ENCODE data around the gene RABAC1.
A peak's percentile ranks its signal among the peaks of the same experiment; 100 is the strongest.
"Not testable (repeated sequence)": the region's sequence is repeated elsewhere in the genome, so short reads cannot be mapped to it uniquely, and the experiment has no call there.

Gene RABAC1

DNA sequence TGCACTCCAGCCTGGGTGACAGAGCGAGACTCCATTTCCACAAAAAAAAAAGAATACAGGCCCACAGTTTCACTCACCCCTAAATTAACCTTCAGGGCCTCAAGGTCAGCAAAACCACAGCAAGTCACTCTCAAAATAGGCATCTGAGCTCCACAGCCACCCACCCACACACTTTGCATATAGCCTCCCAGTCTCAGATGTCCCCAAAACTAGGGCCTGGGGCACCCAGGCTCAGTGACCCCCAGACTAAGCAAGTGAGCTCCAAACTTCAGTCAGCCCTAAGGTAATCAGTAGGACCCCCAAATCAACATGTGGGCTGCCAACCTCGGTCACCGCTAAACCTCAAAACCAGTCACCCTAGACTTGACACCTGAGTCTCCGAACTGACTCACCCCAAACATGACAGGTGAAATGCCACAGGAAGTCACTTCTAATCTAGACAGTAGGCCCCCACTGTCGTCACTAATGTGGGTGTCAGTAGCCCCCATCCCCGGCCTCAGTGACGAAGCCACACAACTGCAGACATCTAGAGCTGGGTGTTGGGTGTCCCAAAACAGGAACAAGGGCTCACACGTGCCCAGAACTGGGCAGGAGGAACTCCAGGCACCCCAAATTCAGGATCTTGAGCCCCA, 13.9 kb downstream of the RABAC1 start:
- peak; percentile 77 to 90 for DNase-seq (ENCODE audit: low read depth in 2 of 2)

- DNase-seq (ENCODE audit: low read depth in 2 of 2): no peak
Measured at GRCh38 chr19:41944336-41944735, 14.8 kb downstream of the RABAC1 start.

DNA sequence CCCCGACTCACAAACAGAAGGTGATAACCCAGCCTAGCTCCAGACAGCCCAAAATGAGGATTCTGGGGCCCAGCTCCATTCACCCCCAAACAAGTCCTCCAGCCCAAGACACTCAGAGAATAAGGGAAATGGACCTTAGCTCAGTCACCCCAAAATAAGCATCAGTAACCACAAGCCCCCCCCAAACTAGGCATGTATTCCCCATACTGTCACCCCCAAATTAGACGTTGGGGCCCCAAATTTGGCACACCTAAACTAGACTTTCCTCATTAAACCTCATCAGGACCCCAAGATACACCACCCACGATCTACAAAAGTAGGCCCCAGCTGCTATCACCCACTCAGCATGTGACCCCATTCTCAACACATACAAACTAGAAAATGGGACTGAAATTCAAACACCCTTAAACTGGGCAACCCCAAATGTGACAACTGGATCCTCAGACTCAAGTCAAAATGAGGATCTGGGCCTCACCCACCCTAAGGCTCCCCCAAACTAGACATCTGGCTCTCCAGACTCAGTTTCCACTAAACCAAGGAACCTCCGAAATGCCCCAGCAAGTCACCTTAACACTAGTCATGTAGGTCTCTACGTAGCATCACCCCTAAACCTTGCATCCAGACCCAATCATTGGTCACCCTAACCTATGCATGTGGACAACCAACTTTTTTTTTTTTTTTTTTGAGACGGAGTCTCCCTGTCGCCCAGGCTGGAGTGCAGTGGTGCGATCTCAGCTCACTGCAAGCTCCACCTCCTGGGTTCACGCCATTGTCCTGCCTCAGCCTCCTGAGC, 17.5 kb downstream of the RABAC1 start:
- no peak for DNase-seq (ENCODE audit: low read depth in 2 of 2)

DNA sequence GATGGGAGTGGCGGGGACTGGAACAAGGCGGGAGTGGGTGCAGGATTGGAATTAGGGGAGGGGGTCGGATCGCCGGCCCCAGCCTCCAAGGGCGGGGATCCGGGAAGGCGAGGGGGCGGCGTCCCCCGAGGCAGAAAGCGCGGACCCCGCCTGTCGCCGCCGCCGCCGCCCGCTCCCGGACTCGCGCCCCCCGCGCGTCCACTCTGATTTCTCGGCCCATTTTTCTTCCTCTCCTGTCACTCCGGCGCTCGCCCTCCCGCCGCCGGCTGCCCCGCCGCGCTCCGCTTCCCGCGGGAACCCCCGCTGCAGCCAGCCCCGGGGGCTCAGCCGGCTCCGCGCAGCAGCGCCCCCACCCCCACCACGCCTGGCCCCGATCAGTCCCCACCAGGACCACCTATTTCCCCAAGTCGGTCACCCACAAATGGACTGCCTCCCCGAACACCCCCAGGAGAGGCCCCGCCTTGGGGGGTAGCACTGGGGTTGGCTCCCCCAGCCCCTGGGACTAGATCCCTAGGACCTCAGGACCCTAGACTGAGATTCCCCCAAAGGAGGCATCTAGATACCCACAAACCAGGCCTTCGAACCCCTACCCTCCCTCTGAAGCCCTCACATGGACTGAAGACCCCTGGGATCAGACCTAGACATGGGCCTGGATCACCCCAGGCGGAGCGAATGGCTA, 18.3 kb downstream of the RABAC1 start:
- DNase-seq (ENCODE audit: low read depth in 2 of 2): no peak

- peak in 1 of 2 donors; percentile 56 for DNase-seq (ENCODE audit: low read depth in 2 of 2)
Measured at GRCh38 chr19:41939861-41940730, 19.0 kb downstream of the RABAC1 start.

- not testable (repeated sequence) for DNase-seq (ENCODE audit: low read depth in 2 of 2)
Measured at GRCh38 chr19:41939209-41939608, 19.9 kb downstream of the RABAC1 start.

GRCh38 chr19:41937525-41938468, 21.3 kb downstream of the RABAC1 start:
- no peak for DNase-seq (ENCODE audit: low read depth in 2 of 2)

- no peak for DNase-seq (ENCODE audit: low read depth in 2 of 2)
Measured at GRCh38 chr19:41936961-41937360, 22.2 kb downstream of the RABAC1 start.

DNA sequence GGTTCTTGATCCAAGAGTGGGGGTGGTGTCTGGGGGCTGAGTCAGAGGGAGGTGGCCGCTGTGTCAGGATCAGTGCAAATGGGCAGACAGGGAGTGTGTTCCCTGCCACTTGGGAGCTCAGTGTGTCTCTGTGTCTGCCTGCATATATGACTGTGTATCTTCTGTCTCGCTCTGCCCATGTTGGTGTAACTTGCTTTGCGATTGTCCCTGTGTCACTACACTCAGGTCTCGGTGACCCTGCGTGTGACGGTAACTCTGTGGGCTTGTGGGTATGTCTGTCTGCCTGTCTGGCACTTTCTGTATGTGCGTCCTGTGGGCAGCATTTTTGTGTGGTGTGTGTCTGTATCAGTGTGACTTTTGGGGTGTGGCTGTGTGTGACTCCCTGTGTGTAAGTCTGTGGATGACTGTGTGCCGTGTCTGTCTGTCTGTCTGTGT, 22.7 kb downstream of the RABAC1 start:
- DNase-seq (ENCODE audit: low read depth in 2 of 2): peak in 1 of 2 donors; percentile 46

GRCh38 chr19:41935760-41936415, 23.2 kb downstream of the RABAC1 start:
- DNase-seq (ENCODE audit: low read depth in 2 of 2): no peak

DNA sequence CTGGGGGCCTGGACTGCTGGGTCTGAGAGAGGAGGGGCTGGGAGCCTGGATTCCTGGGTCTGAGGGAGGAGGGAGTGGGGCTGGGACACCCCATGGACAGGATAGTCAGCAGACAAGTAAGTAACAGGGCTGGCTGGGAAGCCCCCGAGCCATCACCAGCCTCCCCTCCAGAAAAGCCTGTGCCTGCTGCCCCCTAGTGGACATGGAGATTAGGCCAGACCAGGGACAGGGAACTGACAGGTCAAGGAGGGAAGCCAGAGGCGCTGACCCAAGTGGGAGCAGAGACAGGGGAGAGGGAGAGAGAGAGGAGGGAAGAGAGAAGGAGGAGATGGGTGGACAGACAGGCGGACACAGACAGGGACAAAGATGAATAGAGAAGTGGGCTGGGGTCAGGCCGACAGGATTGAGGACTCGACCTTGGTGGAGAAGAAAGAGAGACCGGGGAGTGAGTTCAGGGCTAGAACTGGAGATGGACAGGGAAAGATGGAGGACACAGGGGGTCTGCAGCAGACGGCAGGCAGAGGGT, 24.2 kb downstream of the RABAC1 start:
- DNase-seq (ENCODE audit: low read depth in 2 of 2): peak; percentile 62 to 71

DNA sequence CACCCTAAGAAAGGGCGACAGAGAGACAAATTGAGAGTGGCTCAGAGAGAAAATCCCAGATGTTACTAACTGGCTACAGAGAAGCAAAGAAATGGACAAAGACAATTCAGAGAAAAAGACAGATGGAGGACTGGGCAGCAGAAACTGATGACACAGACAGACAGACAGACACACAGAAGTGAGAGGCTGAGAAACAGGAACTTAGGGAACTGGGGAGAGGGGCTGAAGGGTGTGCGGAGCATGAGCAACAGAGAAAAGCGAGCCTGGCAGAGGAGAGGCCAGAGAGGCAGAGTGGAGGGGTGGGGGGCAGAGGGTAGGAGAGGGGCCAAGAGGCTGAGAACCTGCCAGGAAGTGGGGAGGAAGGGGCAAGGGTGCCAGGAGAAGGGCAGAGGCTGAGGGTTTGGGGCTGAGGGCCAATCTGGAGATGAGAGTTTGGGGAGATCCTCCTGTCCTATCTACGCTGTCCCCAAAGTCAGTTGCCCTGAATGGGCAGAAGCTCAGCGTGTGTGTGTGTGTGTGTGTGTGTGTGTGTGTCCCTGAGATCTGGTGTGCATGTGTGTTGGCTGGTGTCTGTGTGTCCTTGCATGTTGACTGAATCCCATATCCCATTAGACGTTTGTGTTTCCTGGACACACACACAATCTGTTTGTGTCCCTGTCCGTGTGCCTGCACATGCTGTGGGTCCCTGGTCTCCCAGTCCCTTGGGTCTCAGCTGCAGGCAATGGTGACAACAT, 25.3 kb downstream of the RABAC1 start:
- DNase-seq (ENCODE audit: low read depth in 2 of 2): no peak

- DNase-seq (ENCODE audit: low read depth in 2 of 2): no peak
Measured at GRCh38 chr19:41932720-41933332, 26.3 kb downstream of the RABAC1 start.

GRCh38 chr19:41932259-41932719, 26.8 kb downstream of the RABAC1 start:
- DNase-seq (ENCODE audit: low read depth in 2 of 2): no peak

- no peak for DNase-seq (ENCODE audit: low read depth in 2 of 2)
Measured at GRCh38 chr19:41930926-41931592, 28.1 kb downstream of the RABAC1 start.

DNA sequence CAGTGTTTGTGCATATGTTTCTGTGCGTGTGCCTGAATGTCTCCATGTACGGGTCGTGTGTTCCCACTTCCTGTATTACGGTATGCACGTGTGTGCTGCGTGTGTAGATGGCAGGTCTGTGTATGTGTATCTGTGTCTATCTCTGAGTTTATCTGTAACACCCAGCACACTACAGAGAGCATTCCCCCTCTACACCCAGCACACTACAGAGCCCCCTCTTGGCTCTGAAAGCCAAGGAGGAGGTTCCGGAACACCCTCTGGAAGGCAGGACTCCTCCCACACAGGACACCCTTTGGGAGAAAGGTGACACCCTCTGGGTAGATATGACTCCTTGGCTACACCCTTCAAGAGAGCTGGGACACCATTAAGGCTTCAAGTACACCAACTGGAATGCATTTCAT, 28.8 kb downstream of the RABAC1 start:
- DNase-seq (ENCODE audit: low read depth in 2 of 2): no peak

- no peak for DNase-seq (ENCODE audit: low read depth in 2 of 2)
Measured at GRCh38 chr19:41929536-41930071, 29.5 kb downstream of the RABAC1 start.

Data from activated CD8-positive, alpha-beta memory T cell treated with anti-CD3 and anti-CD28 coated beads for 4 hours (primary cell).